GM18873 (cell line): Measurements from ENCODE around the gene CAMK1D.
"Not testable (repeated sequence)": the region's sequence is repeated elsewhere in the genome, so short reads cannot be mapped to it uniquely, and the experiment has no call there.

ENCODE experiments used
- ATAC-seq: cut with Tn5 transposase; IDR thresholded peaks from one replicate; pipeline ENCODE4 v1.9.1; 2021; ENCODE audit warnings: mild to moderate bottlenecking, moderate library complexity, moderate number of reproducible peaks; ENCODE audit not compliant: unreplicated experiment, low FRiP score

The CAMK1D gene

DNA sequence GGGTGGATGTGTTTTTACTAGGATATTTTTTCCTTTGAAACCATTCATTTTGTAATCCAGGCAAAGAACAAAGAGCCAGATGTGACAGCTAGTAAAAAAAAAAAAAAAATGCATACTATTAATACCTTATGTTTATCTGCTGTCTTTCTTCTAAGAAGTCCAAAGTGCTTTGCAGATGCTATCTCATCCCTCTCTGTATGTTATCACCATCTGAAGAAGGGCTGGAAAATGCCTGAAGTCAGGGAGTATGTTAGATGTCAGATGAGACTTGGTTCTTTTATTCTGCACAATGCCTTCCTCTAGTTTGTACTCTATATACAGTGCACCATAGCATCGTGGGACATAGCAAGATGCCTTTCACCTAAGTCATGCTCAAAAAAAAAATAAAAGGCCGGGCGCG is 10.4 kb upstream of the CAMK1D start:
- ATAC-seq: no peak

DNA sequence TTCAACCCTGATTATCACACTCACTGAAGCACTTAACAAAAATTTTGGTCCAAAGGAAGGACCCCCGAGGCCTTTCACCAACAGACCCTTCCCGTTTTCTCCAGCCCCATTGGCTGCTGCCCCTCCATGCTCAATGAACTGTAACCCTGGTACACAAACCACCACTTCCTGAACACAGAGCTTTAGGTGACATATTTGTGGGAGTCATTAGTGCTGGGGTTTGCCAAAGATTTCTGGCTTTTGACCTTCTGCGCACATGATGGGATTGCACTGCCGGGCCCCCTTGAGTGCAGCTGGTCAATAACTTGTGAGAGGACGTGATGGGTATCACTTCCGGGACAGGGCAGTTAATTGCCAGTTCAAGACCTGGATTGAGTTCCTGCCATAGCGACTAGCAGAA is 9.0 kb upstream of the CAMK1D start:
- no peak for ATAC-seq

DNA sequence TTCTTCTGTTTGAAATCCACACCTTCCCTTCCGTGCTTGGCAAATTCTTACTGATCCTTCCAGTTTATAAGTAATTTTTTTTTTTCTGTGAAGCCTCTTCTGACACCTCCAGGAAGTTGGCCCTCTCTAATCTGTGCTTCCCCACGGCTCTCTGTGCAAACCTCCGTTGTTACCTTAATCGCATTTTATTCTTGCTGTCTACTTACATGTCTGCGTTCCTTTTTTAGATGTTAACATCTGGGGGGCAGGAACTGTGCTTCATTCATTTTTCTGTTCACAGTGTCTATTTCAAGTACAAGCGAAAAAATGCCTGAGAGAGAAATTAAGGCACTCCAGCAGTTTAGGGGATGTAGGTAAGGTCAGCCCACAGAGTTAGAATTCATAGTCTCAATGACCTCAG is 8.4 kb upstream of the CAMK1D start:
- no peak for ATAC-seq

DNA sequence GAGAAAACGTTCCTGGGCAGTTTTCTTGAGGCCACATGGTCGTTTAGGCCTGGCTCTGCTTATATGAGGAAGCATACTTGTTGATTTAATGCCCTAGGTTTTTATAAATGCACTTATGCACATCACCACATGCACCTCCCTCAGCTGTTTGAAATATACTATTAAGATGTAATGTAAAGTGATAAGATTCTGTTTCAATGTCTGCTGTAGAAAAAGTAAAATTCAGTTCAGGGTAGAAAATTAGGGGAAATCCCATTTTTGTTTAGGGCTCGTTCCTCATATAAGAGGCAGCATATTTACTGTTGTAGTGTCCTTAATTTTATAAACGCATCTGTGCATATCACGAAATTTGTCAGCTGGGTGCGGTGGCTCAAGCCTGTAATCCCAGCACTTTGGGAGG is 7.8 kb upstream of the CAMK1D start:
- ATAC-seq: no peak

DNA sequence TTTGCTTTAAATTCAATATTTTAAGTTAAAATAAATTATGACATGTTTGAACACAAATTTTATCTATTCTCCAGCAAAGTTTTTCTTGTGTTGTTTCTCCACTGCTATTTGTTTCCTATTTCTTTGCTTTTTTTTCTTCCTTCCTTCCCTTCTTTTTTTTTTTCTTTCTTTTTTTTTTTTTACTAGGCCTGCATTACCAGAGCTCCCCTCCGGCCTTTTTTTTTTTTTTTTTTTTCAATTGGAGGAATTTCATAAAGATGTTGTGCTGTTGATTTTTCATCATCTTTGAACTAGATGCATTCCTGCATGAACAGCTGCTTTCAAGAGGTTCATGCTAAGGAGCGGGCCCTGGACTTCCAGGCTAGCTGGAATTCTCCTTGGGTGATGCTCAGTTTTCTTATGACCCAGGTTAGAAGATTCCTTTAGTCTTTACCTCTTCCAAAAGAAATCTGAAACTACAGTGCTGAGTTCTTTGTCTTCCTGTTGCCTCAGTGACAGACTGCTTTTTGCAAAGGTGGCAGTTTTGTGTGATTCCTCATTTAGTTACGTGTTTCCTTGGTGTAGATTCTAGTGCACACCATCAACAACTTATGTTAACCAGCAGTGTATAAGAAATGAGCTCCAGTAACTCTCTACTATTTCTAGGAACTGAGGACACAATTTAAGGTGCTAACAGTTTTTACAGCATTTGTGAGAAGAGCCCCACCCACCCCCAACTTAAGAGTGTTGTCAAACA is 4.8 kb upstream of the CAMK1D start:
- no peak for ATAC-seq

DNA sequence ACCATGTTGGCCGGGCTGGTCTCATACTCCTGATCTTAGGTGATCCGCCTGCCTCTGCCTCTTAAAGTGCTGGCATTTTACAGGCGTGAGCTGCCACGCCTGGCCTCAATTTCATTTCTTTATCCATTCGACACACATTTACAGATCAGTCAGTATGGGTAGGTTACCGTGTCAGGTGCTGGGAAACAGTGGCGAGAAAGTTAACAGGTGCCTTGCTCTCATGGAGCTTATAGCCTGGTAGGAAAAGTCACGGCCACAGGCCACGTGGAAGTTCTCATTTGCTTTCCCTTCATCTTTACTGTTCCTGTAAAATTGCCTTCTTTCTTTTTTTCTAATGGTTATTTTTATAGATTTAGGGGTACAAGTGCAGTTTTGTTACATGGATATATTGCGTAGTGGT is 2.6 kb upstream of the CAMK1D start:
- no peak for ATAC-seq

DNA sequence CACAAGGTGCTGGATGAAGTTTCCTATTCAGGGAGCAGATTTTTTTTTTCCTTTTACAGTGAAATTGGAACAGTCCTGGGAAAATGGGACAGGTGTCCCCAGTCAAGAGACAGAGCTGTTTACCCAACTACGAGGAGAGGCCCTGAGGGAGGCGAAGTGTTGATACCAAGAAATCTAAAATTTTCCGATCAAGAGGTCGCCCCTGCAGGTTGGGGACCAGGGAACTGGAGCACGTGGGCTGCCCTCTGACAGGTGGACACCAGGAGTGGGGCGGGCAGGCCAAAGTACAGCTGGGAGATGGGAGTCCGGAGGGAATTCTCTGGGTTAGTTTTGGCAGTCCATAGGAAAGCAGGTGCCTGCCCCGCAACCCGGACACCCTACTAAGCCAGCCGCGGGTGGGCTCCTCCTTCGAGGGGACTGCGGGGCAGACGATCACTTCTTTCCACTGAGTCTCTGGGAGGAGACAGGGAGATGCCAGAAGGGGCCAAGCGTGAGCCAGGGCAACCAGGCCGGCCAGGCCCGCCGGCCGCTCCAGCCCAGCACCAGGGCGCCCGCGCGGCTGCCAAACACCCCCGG is 965 bp upstream of the CAMK1D start:
- ATAC-seq: peak; percentile 5

DNA sequence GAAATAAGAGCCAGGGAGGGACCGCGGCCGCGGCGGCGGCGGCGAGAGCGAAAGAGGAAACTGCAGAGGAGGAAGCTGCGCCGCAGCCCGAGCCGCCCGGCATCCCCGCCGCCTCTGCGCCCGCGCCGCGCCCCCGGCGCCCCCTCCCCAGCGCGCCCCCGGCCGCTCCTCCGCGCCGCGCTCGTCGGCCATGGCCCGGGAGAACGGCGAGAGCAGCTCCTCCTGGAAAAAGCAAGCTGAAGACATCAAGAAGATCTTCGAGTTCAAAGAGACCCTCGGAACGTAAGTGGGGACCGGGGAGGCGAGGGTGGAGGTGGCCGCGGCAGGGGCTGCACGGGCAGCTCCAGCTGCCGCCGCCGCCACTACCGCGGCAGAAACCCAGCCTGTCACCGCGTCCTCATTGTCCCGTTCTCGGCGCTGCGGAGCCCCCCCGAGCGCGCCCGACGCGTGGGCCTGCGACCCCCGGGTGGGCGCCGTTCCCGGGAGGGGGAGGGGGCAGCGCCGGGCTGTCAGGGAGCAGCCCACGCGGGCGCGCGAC is 351 bp downstream of the CAMK1D start:
- peak; percentile 41 for ATAC-seq

DNA sequence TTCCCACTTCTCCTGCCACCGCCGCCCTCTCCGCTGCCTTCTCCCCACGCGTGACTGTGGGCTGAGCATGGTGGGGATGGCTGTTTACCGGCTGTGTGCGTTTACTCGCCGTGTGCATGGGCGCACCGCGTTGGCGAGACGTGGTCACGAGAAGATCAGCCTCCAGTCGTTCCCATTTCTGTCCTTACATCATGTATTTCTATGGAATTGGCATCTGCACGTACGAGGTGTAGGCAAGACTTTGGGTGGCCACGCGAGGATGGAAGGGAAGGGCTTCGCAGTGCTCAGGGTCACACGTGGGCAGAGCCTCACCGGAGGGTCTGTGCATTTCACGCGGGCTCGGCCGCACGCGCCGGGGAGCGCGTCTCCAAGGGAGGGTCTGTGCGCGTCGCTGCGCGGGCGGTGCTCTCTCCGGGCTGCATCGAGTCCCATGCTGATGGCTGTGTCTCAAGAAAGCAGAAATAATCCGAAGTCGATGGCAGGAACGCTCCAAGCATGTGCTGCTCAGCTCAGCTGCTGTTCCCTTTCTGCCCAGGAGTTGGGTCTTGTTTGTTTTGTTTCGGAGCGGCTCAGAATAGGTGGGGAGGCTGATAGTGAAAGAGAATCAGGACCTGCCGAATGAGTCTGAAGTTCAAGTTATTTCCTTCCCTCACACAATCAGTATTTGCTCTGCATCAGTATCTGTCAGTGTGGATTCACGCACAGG is 973 bp downstream of the CAMK1D start:
- no peak for ATAC-seq

DNA sequence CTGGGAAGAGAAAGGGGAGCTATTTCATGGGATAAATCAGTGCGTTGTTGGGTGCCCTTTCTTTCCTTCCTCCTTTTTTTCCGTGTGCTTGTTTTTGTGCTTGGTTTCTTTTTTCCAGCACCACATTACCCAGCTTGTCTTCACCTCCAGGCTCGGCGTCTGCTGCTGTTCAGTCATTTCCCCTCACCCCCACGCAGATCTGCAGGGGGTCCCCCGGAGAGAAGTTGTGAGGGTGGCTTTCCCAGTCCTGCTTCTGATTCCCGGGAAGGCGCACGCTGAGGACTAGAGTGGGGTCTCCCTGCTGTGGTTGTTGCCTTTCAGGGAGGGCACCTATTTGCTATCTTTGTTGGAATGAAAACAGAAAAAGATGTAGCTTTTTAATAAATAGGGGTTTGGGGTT is 1.6 kb downstream of the CAMK1D start:
- ATAC-seq: no peak

DNA sequence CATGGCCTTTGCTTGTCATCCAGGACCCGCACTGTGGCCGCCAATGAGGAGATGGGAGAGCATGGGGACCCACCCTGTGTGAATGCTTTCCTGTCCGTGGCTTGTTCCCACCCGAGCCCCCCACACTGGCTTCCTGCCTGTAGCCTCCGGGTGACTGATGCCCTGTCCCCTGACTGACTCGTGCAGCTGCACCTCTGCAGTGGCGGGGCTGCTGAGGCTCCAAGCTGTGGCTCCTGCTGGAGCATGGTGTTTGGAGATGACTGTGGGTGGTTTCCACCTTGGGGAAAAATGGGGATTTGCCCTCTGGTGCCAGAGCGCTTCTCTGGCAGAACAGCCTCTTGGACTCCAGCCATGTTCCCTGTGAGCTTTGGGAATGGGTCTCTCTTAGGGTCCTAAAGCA is 2.1 kb downstream of the CAMK1D start:
- no peak for ATAC-seq

DNA sequence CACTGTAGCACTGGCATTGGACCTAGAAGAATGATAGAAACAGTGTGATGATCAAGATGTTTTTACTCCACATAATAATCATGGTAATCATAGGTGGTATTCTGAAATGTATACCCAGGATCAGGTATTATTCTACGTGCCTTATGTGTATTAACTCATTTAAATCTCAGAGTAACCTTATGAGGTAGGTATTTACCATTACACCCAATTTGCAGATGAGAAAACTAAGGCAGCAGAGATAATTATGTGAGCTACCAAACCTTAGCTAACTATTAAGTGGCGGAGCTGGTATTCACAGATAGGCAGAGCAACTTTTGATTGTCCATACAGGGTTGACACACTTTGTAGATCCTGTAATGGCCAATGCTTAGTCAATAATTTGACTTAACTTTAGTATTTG is 2.5 kb downstream of the CAMK1D start:
- no peak for ATAC-seq

DNA sequence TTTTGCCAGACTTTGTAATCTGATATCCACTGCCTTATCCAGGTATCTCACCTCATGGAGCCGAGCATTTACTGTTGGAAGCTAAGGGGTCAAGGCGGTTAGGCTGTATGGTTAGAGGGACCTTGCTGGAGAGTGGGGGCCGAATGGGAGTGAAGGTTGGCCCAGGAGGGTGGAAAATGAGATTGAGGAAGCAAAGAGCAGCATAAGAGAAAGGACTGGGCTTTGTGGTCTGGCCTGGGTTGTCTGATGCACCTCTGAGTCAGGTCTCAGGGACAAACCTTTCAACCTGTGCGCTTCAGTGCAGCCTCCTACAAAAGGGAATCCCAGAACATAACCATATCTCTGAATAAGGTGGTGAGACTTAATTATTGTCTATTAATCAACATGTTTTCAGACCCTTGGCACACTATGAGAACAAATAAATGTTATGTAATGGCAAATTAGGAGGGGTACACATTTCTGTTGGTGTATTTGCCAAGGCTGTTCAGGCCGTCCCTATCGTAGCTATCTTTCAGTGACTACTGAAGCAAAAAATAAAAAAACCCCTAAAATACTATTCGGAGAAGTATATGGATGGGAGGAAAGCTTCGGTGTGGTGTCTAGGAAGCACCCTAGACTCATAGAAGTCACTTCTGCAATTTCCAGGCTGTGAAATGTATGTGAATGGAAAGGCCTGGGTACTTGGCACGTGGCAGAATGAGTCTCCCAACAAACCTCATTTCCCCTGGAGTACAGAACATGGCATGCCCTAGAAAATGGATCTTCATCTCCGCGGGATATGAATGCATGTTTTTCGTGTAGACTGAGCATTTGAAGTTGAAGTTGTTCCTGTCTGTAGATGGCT is 4.3 kb downstream of the CAMK1D start:
- no peak for ATAC-seq

DNA sequence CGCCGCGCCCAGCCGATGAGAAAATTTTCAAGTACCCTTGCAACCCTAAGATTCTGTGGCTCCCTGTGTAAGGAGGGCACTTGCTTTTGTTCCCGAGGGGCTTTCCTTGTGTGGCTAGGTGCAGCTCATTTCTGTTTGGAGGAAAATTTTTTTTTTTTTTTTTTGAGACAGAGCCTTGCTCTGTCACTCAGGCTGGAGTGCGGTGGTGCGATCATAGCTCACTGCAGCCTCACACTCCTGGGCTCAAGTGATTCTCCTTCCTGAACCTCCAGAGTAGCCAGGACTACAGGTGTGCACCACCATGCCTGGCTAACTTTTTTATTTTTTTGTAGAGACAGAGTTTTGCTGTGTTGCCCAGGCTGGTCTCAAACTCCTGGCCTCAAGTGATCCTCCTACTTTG is 5.3 kb downstream of the CAMK1D start:
- ATAC-seq: not testable (repeated sequence)

DNA sequence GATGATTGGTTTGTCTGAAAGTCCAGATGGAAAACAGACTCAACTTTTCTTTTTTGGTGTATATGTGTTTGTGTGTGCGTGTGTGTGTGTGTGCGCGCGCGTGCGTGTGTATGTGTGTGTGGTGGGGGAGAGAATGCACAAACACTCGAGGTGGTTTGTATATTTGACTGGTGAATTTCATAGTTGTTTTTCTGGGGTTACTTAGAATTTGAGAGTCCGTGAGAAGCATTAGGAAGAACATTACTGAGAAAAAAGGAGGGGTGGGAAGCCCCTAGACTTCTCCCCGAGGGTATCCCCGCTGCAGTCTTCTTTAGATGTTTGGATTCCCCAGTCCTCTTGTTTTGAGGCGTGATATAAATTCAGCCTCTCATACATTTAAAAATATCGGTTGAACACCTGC is 6.0 kb downstream of the CAMK1D start:
- no peak for ATAC-seq

DNA sequence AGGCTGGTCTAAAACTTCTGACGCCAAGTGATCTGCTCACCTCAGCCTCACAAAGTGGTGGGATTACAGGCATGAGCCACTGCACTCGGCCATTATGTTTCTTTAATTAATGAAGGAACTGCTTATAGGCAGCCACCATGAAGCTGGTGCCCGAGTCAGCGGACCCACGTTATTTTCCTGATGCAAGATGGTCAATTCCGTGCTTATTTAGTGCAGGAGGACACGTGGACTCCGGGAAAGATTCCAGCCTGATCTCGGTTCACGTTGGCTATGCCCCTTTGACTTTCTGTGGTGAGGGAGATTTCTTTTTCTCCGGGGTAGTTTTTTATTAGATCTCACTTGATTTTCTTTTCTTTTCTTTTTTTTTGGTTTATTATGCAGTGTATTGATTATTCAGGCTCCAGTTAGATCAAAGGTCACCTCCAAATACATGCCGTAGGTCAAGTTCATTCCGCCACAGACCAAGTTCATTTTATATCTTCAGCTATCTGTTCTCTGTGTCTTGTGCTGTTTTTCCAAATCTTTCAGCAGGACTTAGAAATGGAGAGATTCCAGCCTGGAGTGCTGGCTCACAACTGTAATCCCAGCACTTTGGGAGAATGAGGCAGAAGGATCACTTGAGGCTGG is 8.3 kb downstream of the CAMK1D start:
- ATAC-seq: no peak

DNA sequence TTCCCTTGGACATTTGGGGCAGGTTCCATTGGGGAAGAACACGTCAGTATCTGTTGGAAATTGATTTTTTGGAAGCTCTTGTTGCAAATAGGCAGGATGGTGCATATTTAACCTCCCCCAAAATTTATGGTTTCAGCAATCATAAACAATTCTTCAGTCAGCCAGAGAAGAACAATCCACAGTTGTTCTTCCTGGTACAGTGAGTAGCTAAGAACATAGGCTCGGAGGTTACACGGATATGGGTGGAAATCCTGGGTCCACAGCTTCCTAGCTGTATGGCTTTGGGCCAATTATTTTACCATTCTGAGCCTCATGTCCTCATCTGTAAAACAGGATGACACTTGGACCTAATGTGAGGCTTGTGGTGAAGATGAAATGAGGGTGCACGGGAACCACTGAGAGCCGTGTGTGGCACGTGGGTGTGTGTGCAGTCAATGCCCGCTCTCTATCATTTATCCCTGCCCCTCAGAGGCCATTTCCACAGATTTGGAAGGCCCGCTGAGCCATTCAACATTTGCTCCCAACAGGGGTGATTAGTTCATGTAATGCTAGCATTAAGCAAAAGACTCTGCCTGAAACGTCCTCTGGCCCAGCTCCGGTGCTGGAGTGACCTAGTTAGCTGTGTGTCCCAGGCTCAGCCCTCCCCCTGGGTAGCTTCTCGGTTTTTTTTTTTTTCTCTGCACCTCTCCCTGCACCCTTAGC is 9.7 kb downstream of the CAMK1D start:
- ATAC-seq: no peak

DNA sequence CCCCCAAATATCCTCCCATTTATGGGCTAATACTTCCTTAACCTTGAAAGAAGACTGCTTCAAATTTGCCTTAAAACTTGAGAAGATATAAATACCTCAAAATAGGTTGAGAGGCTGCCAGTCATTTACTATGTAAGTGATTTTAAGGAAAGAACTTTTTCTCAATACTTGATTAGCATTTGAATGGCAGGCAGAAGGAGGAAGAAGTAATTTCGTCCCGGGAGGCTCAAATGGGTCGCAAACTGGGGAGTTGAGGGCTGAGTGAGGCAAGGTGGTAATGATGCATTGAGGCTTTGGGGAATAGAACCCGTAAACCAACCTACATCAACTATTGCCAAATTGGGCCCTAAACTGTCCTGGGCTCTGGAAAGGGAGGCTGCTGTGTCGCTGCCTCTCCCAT is 11.1 kb downstream of the CAMK1D start:
- ATAC-seq: no peak

DNA sequence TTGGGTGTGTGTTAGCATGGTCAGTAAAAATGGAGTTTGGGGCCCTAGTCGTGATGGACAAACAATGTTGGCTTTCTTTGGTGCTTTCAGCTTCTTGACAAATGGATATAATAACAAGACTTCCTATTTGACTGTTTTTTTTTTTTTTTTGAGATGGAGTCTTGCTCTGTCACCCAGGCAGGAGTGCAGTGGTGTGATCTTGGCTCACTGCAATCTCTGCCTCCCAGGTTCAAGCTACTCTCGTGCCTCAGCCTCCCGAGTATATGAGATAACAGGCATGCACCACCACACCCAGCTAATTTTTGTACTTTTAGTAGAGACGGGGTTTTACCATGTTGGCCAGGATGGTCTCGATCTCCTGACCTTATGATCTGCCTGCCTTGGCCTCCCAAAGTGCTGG is 11.8 kb downstream of the CAMK1D start:
- not testable (repeated sequence) for ATAC-seq

DNA sequence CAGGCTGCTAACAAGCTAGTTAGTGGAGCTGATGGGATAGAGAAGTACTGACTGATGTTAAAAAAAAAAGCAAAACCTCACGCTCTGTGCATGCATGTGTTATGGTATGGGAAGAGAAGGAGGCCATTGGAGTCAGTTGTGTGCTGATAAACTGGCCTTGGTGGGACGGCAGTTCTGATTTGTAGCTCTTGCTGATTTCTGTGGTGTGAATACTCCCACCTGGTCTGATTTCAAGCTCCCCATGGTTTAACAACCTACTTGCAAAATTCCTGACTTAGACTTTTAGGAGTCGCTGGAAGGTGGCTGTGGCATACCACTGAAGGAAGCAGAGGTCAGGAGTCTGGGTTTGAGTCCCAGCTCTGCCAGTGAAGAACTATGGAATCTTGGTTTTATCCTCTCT is 15.2 kb downstream of the CAMK1D start:
- no peak for ATAC-seq
